Gastrocnemius medialis (tissue), 4 donors: ENCODE measurements around the gene TP73. TPM values are rescaled to one million over a fixed set of nuclear protein-coding genes. Genes with fewer than 3 reads are reported as not detected.
A peak's percentile ranks its signal among the peaks of the same experiment; 100 is the strongest.

Experiments used
- ATAC-seq, 2 donors: fragments of 150-250 bp; one replicate each; pipeline ENCODE4 v1.9.1; 2016
- DNase-seq, 2 donors: peaks; one replicate each; pipeline ENCODE4 v3.0.0-alpha.2; 2019
- H3K27ac ChIP-seq, 4 donors: fragments of 200-600 bp; sonication (generic); 1 replicate in 1 of 4; 2 replicates in 3 of 4; pipeline ENCODE4 v1.5.1; 2016 to 2018; ENCODE audit warnings: mild to moderate bottlenecking in 2 of 4, moderate library complexity in 1 of 4
- H3K27me3 ChIP-seq, 3 donors: fragments of 200-600 bp; sonication (generic) in 2 of 3; 1 replicate in 1 of 3; 2 replicates in 2 of 3; pipeline versions ENCODE4 v1.5.1 to v1.6.0; 2016 to 2019; ENCODE audit warnings: mild to moderate bottlenecking in 1 of 3, moderate library complexity in 1 of 3
- H3K36me3 ChIP-seq, 2 donors: fragments of 200-600 bp; sonication (generic) in 1 of 2; one replicate each; pipeline ENCODE4 v1.5.1; 2017 to 2018
- H3K4me1 ChIP-seq, 2 donors: fragments of 200-600 bp; sonication (generic) in 1 of 2; one replicate each; pipeline ENCODE4 v1.5.1; 2016 to 2017; ENCODE audit warnings: mild to moderate bottlenecking in 2 of 2
- H3K4me3 ChIP-seq, 4 donors: fragments of 200-600 bp; sonication (generic) in 3 of 4; 1 replicate in 1 of 4; 2 replicates in 3 of 4; pipeline ENCODE4 v1.5.1; 2016 to 2019; ENCODE audit warnings: mild to moderate bottlenecking in 2 of 4
- H3K9me3 ChIP-seq, 3 donors: fragments of 200-600 bp; sonication (generic) in 2 of 3; 1 replicate in 1 of 3; 2 replicates in 2 of 3; pipeline ENCODE4 v1.5.1; 2016 to 2019
- POLR2A ChIP-seq, 2 donors: fragments of 450-650 bp; IDR thresholded peaks; one replicate each; pipeline ENCODE4 v1.6.1; 2017; ENCODE audit warnings: antibody characterized with exemption in 2 of 2, mild to moderate bottlenecking in 2 of 2, moderate library complexity in 2 of 2
- in situ Hi-C, 4 donors: fragments of 200-750 bp; cut with MboI; loops; one replicate each; pipeline versions ENCODE4 v1.15.0 to v1.8.0; 2017; ENCODE audit warnings: low sequenced_read_pairs in 4 of 4
- intact Hi-C: fragments of 100-400 bp; cut with DNase I; formaldehyde crosslinking; loops from one replicate; pipeline ENCODE4 v1.15.1; 2023; ENCODE audit warnings: low total_unique reads
- total RNA-seq, 4 donors: library from RNA; depleted of rRNA; stranded (reverse); fragments of >200 nt; gene quantifications; one replicate each; pipeline versions ENCODE4 v1.1.0 to v1.2.3, GENCODE V29; 2016
- TF ChIP-seq, protein P1 (sequence below), 5 experiments: fragments of 450-650 bp in 3 of 5; fragments of 200-600 bp in 2 of 5; sonication (generic) in 2 of 5; IDR thresholded peaks in 4 of 5; conservative IDR thresholded peaks in 1 of 5; 1 replicate in 4 of 5; 2 replicates in 1 of 5; pipeline ENCODE4 v1.5.1; 2016 to 2019; ENCODE audit warnings: antibody characterized with exemption in 5 of 5, mild to moderate bottlenecking in 3 of 5, moderate library complexity in 3 of 5

Gene TP73
- total RNA-seq, 4 donors from 2014 or later: 0.07 TPM; not detected in 3

DNA sequence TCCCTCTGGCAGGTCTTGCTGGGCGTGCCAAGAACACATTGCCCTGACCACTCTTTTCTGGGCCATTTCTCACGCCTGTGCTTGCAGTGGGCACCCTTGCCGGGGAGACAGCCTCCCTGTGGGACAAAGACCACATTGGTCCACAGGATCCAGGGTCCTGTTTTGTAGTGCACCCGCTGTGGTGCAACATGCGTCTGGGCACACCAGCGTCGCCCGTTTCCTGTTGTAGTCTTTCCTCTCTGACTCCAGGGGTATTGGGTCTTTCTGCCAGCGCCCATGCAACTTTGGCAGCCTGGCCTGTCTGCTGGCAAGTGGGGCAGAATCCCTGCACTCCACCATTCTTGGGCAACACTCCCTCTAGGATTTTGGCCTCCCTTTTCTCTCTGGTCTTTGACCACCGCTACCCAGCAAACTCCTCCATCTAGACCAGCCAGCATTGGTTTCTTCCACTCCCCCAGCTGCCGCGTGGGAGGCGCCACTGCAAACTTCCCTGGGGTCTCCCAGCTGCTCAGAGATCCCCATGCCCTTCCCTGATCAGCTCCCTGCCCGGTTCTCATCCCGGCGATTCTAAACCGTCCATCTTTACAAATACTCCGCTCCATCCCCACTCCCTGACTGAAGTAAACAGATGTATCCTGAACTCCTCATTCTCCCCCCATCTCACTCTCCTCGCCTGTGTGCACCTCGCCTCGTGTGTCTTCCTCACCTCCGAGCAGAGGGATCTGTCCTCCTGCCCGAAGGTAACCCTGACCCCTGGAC is 28.7 kb upstream of the TP73 start:
- ATAC-seq (no peak), DNase-seq (no peak)
- Histone ChIP-seq H3K27ac (peak overlapping the region; percentile 40 to 91 (median 83)), H3K36me3 (peaks cover 0 to 16% of the 10 kb centered on the region in 2 donors), H3K4me3 (peak overlapping the region; percentile 91 to 100 (median 96)), H3K27me3 (no peaks in the 10 kb centered on the region), H3K9me3 (no peaks in the 10 kb centered on the region), H3K4me1 (peaks cover 21 to 23% of the 10 kb centered on the region in 2 donors)
- in situ Hi-C loops: loop anchor here (5.0 to 10.0 kb wide), 2 partner anchors 136 to 139 kb away; no protein-coding TSS in a partner anchor
- no peak for TF ChIP-seq POLR2A (IDR thresholded peaks at IDR 0.05)
- TF ChIP-seq, protein P1, sequence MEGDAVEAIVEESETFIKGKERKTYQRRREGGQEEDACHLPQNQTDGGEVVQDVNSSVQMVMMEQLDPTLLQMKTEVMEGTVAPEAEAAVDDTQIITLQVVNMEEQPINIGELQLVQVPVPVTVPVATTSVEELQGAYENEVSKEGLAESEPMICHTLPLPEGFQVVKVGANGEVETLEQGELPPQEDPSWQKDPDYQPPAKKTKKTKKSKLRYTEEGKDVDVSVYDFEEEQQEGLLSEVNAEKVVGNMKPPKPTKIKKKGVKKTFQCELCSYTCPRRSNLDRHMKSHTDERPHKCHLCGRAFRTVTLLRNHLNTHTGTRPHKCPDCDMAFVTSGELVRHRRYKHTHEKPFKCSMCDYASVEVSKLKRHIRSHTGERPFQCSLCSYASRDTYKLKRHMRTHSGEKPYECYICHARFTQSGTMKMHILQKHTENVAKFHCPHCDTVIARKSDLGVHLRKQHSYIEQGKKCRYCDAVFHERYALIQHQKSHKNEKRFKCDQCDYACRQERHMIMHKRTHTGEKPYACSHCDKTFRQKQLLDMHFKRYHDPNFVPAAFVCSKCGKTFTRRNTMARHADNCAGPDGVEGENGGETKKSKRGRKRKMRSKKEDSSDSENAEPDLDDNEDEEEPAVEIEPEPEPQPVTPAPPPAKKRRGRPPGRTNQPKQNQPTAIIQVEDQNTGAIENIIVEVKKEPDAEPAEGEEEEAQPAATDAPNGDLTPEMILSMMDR (IDR thresholded peaks at IDR 0.05 in 4 of 5, conservative IDR thresholded peaks at IDR 0.05 in 1 of 5): no peak
- intact Hi-C loops: loop anchor here (1.0 to 10.0 kb wide), 3 partner anchors 27 to 281 kb away; partner anchors contain the start of genes ARHGEF16, C1orf174 and WRAP73

DNA sequence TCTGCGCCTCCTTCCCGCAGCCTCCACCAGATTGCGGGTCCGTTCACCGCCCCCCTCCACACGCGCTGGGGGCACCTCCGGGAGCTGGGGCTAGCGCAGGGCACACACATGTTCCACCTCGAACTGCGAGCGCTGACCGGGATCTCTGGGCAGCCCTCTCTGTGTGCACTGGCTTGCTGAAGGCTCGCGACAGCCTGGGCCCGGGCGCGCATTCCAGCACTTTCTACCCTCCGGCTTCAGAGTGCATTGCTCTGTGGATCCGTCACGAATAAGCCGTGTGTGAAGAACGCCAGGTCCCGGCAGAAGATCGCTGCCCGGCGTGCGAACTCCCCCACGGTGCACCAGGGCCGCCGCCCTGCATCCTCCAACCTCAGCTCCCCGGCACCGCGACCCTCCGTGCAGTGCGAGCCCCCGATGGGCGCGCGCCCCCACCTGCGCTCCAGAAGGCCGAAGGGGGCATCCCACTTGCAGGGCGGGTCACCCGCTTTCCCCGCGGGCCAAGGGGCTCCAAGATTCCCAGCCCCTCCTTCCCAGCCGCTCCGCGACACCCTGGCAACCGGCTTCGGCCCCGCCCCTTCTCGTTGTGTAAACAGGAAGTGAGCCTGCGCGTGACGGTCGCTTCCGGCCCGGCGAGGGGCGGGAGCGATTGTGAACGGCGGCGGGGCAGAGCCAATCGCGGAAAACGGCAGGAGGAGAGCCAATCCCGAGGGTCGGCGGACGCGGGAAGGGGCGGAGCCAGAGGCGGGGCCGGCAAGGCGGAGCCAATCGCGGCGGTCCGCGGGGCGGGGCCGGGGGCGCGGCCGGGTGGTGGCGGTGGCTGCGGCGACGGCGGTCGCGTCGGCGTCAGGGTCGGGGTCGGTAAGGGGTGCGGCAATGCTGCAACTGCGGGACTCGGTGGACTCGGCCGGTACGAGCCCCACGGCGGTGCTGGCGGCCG is 27.8 kb upstream of the TP73 start, which contains the start of gene TPRG1L:
Gene TPRG1L, plus strand, starts transcription at position 816 of the 937 bp plus-strand sequence. Its CDS starts 58 bp downstream, at position 874.
- Histone ChIP-seq H3K4me3 (peak within 1 kb of the TSS; percentile 91 to 100 (median 96)), H3K9me3 (no peaks in the 10 kb centered on the region), H3K36me3 (peaks cover 0 to 25% of the 10 kb centered on the region in 2 donors), H3K27ac (peak within 1 kb of the TSS; percentile 59 to 91 (median 83)), H3K4me1 (peaks cover 21 to 23% of the 10 kb centered on the region in 2 donors), H3K27me3 (no peaks in the 10 kb centered on the region)
- in situ Hi-C loops (loop anchor here (5.0 to 10.0 kb wide), 2 partner anchors 137 to 140 kb away; no protein-coding TSS in a partner anchor), intact Hi-C loops (loop anchor here (1.0 to 10.0 kb wide), 3 partner anchors 26 to 280 kb away; partner anchors contain the start of genes ARHGEF16, C1orf174 and WRAP73)
- TF ChIP-seq POLR2A (IDR thresholded peaks at IDR 0.05): peak; percentile 49 to 67
- TF ChIP-seq, protein P1 (IDR thresholded peaks at IDR 0.05 in 4 of 5, conservative IDR thresholded peaks at IDR 0.05 in 1 of 5): no peak
- ATAC-seq (peak; percentile 97 to 98), DNase-seq (peak; percentile 96 to 97)

DNA sequence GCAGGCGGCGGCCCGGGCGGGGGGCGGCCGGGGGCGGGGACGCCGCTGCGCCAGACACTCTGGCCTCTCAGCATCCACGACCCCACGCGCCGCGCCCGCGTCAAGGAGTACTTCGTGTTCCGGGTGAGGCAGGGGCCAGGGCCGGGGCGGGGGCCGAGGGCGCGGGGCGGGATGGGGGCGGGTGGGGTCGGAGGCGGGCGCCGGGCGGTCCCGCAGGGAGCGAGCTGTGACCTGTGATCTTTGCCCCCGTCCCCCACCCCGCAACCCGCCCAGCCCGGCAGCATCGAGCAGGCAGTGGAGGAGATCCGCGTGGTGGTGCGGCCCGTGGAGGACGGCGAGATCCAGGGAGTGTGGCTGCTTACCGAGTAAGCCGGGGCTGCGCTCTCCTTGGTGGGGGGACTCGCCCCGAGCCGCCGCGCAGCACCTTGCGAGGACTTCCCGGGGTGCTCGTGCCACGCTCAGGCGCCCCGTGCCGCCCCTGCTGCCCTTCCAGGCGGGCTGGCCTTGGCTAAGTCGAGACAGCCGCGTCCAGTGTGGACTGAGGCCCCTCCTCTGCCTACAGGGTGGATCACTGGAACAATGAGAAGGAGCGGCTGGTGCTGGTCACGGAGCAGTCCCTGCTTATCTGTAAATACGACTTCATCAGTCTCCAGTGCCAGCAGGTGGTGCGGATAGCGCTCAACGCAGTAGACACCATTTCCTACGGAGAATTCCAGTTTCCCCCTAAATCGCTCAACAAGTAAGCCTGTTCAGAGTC is 27.0 kb upstream of the TP73 start:
- Histone ChIP-seq H3K27ac (peak overlapping the region; percentile 59 to 91 (median 79)), H3K9me3 (no peaks in the 10 kb centered on the region), H3K4me3 (peak overlapping the region; percentile 57 to 99 (median 82)), H3K27me3 (no peaks in the 10 kb centered on the region), H3K4me1 (peaks cover 21 to 23% of the 10 kb centered on the region in 2 donors), H3K36me3 (peaks cover 0 to 33% of the 10 kb centered on the region in 2 donors)
- no peak for TF ChIP-seq POLR2A (IDR thresholded peaks at IDR 0.05)
- TF ChIP-seq, protein P1 (IDR thresholded peaks at IDR 0.05 in 4 of 5, conservative IDR thresholded peaks at IDR 0.05 in 1 of 5): no peak
- in situ Hi-C loops (loop anchor here in 2 of 4 donors (10.0 kb wide), 1 partner anchor 141 kb away; no protein-coding TSS in a partner anchor), intact Hi-C loops (loop anchor here (10.0 kb wide), 1 partner anchor 279 kb away; the partner anchor contains the start of gene C1orf174)
- peak; percentile 15 to 31 for ATAC-seq
- DNase-seq: no peak
